Neuronal stem cell (in vitro differentiated cells): Measurements from ENCODE around the gene GABRQ.

ENCODE experiments used
- DNase-seq: peaks from one replicate; pipeline ENCODE4 v3.0.0-alpha.2; 2013; ENCODE audit warnings: low spot score
- H2AFZ ChIP-seq: one replicate; pipeline ENCODE4 v1.6.1; 2013; ENCODE audit warnings: mild to moderate bottlenecking, low read length, inconsistent platforms
- H2AK5ac ChIP-seq: 2 replicates; pipeline ENCODE4 v1.6.1; 2013; ENCODE audit warnings: low read depth, mild to moderate bottlenecking, inconsistent platforms, low read length, moderate library complexity, mixed read lengths
- H2BK120ac ChIP-seq: 2 replicates; pipeline ENCODE4 v1.6.1; 2013; ENCODE audit warnings: low read depth, mild to moderate bottlenecking, inconsistent platforms, low read length, moderate library complexity, mixed read lengths
- H2BK12ac ChIP-seq: one replicate; pipeline ENCODE4 v1.6.1; 2013; ENCODE audit warnings: low read length, inconsistent platforms
- H2BK15ac ChIP-seq: 2 replicates; pipeline ENCODE4 v1.6.1; 2013; ENCODE audit warnings: mild to moderate bottlenecking, low read length, inconsistent platforms, mixed read lengths
- H2BK5ac ChIP-seq: one replicate; pipeline ENCODE4 v1.6.1; 2013; ENCODE audit warnings: inconsistent platforms, mild to moderate bottlenecking, low read length, moderate library complexity
- H3K14ac ChIP-seq: one replicate; pipeline ENCODE4 v1.6.1; 2013; ENCODE audit warnings: low read length, inconsistent platforms
- H3K18ac ChIP-seq: 2 replicates; pipeline ENCODE4 v1.6.1; 2013; ENCODE audit warnings: low read length, inconsistent platforms
- H3K23ac ChIP-seq: 2 replicates; pipeline ENCODE4 v1.6.1; 2013; ENCODE audit warnings: low read depth, mild to moderate bottlenecking, mixed read lengths, low read length, inconsistent platforms; ENCODE audit not compliant: poor library complexity
- H3K27ac ChIP-seq: replicated peaks from 3 replicates; pipeline ENCODE4 v1.5.1; 2013; ENCODE audit warnings: low read length, inconsistent platforms
- H3K27me3 ChIP-seq, 3 experiments: 2 replicates each; pipeline ENCODE4 v1.6.1; 2013; ENCODE audit warnings: low read length in 3 of 3, mild to moderate bottlenecking in 2 of 3, inconsistent platforms in 1 of 3, low read depth in 1 of 3, mixed read lengths in 1 of 3, moderate library complexity in 1 of 3; ENCODE audit not compliant: control insufficient read depth in 3 of 3, insufficient read depth in 3 of 3
- H3K36me3 ChIP-seq, 2 donors: replicated peaks in 1 of 2; 2 replicates each; pipeline ENCODE4 v1.6.1; 2013; ENCODE audit warnings: low read length in 2 of 2; ENCODE audit not compliant: control insufficient read depth in 2 of 2, insufficient read depth in 2 of 2
- H3K4ac ChIP-seq: 2 replicates; pipeline ENCODE4 v1.6.1; 2013; ENCODE audit warnings: inconsistent platforms, mild to moderate bottlenecking, low read length, moderate library complexity
- H3K4me1 ChIP-seq, 2 donors: 1 replicate in 1 of 2; 2 replicates in 1 of 2; pipeline ENCODE4 v1.6.1; 2013; ENCODE audit warnings: low read length in 2 of 2, low read depth in 1 of 2; ENCODE audit not compliant: control insufficient read depth in 2 of 2, insufficient read depth in 1 of 2
- H3K4me2 ChIP-seq: one replicate; pipeline ENCODE4 v1.6.1; 2013; ENCODE audit warnings: mild to moderate bottlenecking, low read length, inconsistent platforms; ENCODE audit not compliant: insufficient read depth, poor library complexity, severe bottlenecking
- H3K4me3 ChIP-seq, 2 donors: 2 replicates each; pipeline ENCODE4 v1.5.1; 2013; ENCODE audit warnings: low read length in 2 of 2, mild to moderate bottlenecking in 2 of 2, inconsistent platforms in 1 of 2, moderate library complexity in 1 of 2
- H3K79me1 ChIP-seq: one replicate; pipeline ENCODE4 v1.6.1; 2013; ENCODE audit warnings: low read depth, mild to moderate bottlenecking, inconsistent platforms, low read length, moderate library complexity
- H3K9ac ChIP-seq: one replicate; pipeline ENCODE4 v1.6.1; 2013; ENCODE audit warnings: mild to moderate bottlenecking, low read depth, low read length, inconsistent platforms; ENCODE audit not compliant: poor library complexity
- H3K9me3 ChIP-seq, 2 donors: replicated peaks in 1 of 2; 2 replicates each; pipeline versions ENCODE3 to v1.6.1; 2013; ENCODE audit warnings: low read length in 2 of 2, mild to moderate bottlenecking in 2 of 2, inconsistent platforms in 1 of 2, low read depth in 1 of 2, mixed read lengths in 1 of 2, moderate library complexity in 1 of 2; ENCODE audit not compliant: control insufficient read depth in 2 of 2, insufficient read depth in 1 of 2
- H4K8ac ChIP-seq: one replicate; pipeline ENCODE4 v1.6.1; 2013; ENCODE audit warnings: low read depth, mild to moderate bottlenecking, inconsistent platforms, low read length, moderate library complexity
- H4K91ac ChIP-seq: one replicate; pipeline ENCODE4 v1.6.1; 2013; ENCODE audit warnings: low read length, low read depth, mild to moderate bottlenecking, inconsistent platforms; ENCODE audit not compliant: poor library complexity
- WGBS, 2 donors: extraction: QIAGEN DNeasy Blood & Tissue Kit; methylation state at CpG; one replicate each; pipeline ENCODE4 v1.1.7; 2013; ENCODE audit warnings: missing lambda C conversion rate in 2 of 2, mixed read lengths in 1 of 2; ENCODE audit not compliant: insufficient read length in 2 of 2, insufficient replicate concordance in 1 of 2; ENCODE audit errors: extremely low coverage in 2 of 2; 5-methylcytosine and 5-hydroxymethylcytosine counted together

The GABRQ gene

DNA sequence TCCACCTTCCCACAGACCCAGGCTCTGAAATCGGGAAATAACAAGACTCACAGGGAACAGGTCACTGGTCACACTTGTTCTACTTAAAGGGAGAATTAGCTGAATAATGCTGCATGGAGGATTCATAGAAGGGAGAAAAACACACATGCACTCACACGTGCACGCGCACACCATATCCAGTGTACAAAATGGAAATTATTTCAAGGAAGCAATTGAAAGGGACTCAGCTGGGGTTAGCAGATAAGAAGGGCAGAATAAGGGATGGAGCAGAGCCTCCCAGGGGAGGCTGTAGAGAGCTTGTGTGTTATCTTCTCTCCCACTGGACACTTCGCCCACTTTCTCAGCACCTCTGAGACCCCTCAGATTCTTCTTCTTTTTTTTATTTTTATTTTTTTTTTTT lies 10.3 kb downstream of the GABRQ start:
- no peak for DNase-seq
- Histone ChIP-seq H2BK120ac (no peak overlapping the region), H2BK15ac (no peak overlapping the region), H2AFZ (no peak overlapping the region), H2BK12ac (no peak overlapping the region), H3K9me3 (no peaks in the 10 kb centered on the region), H2BK5ac (no peak overlapping the region), H3K9ac (no peak overlapping the region), H3K36me3 (no peaks in the 10 kb centered on the region), H3K79me1 (peaks cover 1% of the 10 kb centered on the region), H3K4ac (no peak overlapping the region), H3K27ac (no peak overlapping the region), H4K8ac (no peak overlapping the region), H3K4me3 (no peak overlapping the region), H3K23ac (no peak overlapping the region), H3K4me1 (no peaks in the 10 kb centered on the region), H4K91ac (no peak overlapping the region), H3K4me2 (no peak overlapping the region), H3K27me3 (peaks cover 0 to 49% (median 0%) of the 10 kb centered on the region in 3 experiments), H3K14ac (no peak overlapping the region), H3K18ac (no peak overlapping the region), H2AK5ac (no peak overlapping the region)
- WGBS, 2 donors = no CpG with 5 or more reads among the region's 5 CpGs

DNA sequence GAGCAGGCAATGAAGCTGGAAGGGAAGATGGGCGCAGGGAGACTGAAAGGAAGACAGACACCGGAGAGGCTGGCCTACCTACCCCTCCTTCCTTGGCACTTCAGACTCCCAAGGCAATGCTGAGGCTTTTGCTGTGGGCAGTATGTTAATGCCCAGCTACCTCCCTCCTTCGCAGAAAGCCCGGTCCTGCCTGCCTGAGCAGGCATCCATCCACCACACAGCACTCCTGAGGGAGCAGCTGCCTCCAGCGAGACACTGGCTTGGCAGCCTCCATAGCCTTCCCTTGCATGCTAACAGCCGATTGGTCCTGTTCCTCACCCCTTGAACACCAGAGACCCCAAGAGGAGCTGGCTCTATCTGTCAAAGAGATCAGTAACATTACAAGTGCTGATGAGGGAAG lies 14.4 kb downstream of the GABRQ start:
- H4K91ac ChIP-seq = no peak overlapping the region
- H3K36me3 ChIP-seq = no peaks in the 10 kb centered on the region
- no peak overlapping the region for H3K9ac ChIP-seq
- H3K4me2 ChIP-seq = no peak overlapping the region
- no peaks in the 10 kb centered on the region for H3K79me1 ChIP-seq
- no peak overlapping the region for H2BK12ac ChIP-seq
- H4K8ac ChIP-seq = no peak overlapping the region
- H2BK15ac ChIP-seq = no peak overlapping the region
- no peak overlapping the region for H3K4me3 ChIP-seq
- no peak overlapping the region for H3K4ac ChIP-seq
- H2BK5ac ChIP-seq = no peak overlapping the region
- H3K9me3 ChIP-seq = no peaks in the 10 kb centered on the region
- H2AK5ac ChIP-seq = no peak overlapping the region
- WGBS, 2 donors = no CpG with 5 or more reads among the region's 6 CpGs
- H3K18ac ChIP-seq = no peak overlapping the region
- H3K23ac ChIP-seq = no peak overlapping the region
- peaks cover 0 to 46% (median 0%) of the 10 kb centered on the region in 3 experiments for H3K27me3 ChIP-seq
- H3K14ac ChIP-seq = no peak overlapping the region
- H2AFZ ChIP-seq = no peak overlapping the region
- no peak overlapping the region for H2BK120ac ChIP-seq
- no peak overlapping the region for H3K27ac ChIP-seq
- no peak for DNase-seq
- H3K4me1 ChIP-seq = no peaks in the 10 kb centered on the region

DNA sequence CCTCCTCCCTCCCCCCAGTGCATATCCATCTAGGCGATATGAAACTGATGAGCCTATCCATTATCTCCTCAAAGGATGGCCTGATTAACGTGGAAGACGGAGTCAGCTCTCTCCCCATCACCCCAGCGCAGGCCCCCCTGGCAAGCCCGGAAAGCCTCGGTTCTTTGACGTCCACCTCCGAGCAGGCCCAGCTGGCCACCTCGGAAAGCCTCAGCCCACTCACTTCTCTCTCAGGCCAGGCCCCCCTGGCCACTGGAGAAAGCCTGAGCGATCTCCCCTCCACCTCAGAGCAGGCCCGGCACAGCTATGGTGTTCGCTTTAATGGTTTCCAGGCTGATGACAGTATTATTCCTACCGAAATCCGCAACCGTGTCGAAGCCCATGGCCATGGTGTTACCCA lies 14.8 kb downstream of the GABRQ start:
- Histone ChIP-seq H3K4me1 (no peaks in the 10 kb centered on the region), H3K4me2 (no peak overlapping the region), H2AK5ac (no peak overlapping the region), H3K79me1 (no peaks in the 10 kb centered on the region), H2AFZ (no peak overlapping the region), H2BK12ac (no peak overlapping the region), H3K4me3 (no peak overlapping the region), H3K4ac (no peak overlapping the region), H3K36me3 (no peaks in the 10 kb centered on the region), H3K27ac (no peak overlapping the region), H3K23ac (no peak overlapping the region), H3K18ac (no peak overlapping the region), H4K8ac (no peak overlapping the region), H3K27me3 (peaks cover 0 to 42% (median 0%) of the 10 kb centered on the region in 3 experiments), H3K14ac (no peak overlapping the region), H4K91ac (no peak overlapping the region), H3K9me3 (no peaks in the 10 kb centered on the region), H3K9ac (no peak overlapping the region), H2BK5ac (no peak overlapping the region), H2BK120ac (no peak overlapping the region), H2BK15ac (no peak overlapping the region)
- no peak for DNase-seq
- WGBS, 2 donors = no CpG with 5 or more reads among the region's 16 CpGs

DNA sequence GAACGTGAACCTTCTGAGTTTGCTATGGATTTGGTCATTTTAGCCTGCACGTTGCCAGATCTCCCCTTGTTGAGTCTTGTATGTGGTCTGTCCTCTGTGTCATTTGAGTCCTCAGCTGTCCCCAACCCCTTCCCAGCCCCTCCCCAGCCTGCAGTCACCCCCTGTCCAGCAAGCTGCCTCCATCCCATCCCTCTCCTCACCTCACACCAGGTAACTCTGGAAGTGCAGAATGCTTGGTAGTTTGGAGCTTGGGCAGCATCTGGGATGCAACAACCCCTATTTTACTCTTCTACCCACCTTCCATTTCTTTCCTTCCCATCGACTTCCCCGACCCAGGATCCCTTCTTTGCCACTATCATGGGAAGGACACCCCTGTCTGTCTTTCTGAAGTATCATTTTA lies 18.4 kb downstream of the GABRQ start:
- Histone ChIP-seq H4K91ac (no peak overlapping the region), H2BK5ac (no peak overlapping the region), H2AFZ (no peak overlapping the region), H2BK12ac (no peak overlapping the region), H3K4me3 (no peak overlapping the region), H3K23ac (no peak overlapping the region), H3K4me2 (no peak overlapping the region), H3K79me1 (no peaks in the 10 kb centered on the region), H4K8ac (no peak overlapping the region), H3K9me3 (no peaks in the 10 kb centered on the region), H3K18ac (no peak overlapping the region), H3K9ac (no peak overlapping the region), H3K27me3 (peaks cover 0 to 32% (median 0%) of the 10 kb centered on the region in 3 experiments), H2AK5ac (no peak overlapping the region), H3K27ac (no peak overlapping the region), H3K4ac (no peak overlapping the region), H2BK15ac (no peak overlapping the region), H3K4me1 (no peaks in the 10 kb centered on the region), H2BK120ac (no peak overlapping the region), H3K36me3 (no peaks in the 10 kb centered on the region), H3K14ac (no peak overlapping the region)
- no peak for DNase-seq
- no CpG with 5 or more reads among the region's 4 CpGs for WGBS, 2 donors
